Calu3 (cell line): ENCODE measurements around the gene RTL3. TPM values are rescaled to one million over a fixed set of nuclear protein-coding genes. Genes with fewer than 3 reads are reported as not detected.

ENCODE experiments used
- BruUV-seq: library from RNA; stranded (reverse); fragments of 400-500 nt; replicated peaks from 2 replicates; lab custom pipeline; 2021; lab: Mats Ljungman, UMichigan
- CTCF ChIA-PET: fragments of 300-600 bp; sonication (Branson Sonifier 250); formaldehyde crosslinking; loops from one replicate; lab custom pipeline; 2022; ENCODE audit warnings: antibody characterized with exemption; lab: Charles Lee
- DNase-seq: peaks from one replicate; pipeline ENCODE4 v3.0.0; 2022
- H3K27ac Mint-ChIP-seq: one replicate; pipeline ENCODE4 v1.8.0; 2022; ENCODE audit warnings: mixed read lengths; ENCODE audit not compliant: unreplicated experiment
- H3K27me3 Mint-ChIP-seq: one replicate; pipeline ENCODE4 v1.8.0; 2022; ENCODE audit warnings: mixed read lengths; ENCODE audit not compliant: unreplicated experiment
- H3K36me3 Mint-ChIP-seq: one replicate; pipeline ENCODE4 v1.8.0; 2022; ENCODE audit warnings: mild to moderate bottlenecking, moderate library complexity, mixed read lengths; ENCODE audit not compliant: insufficient read depth, unreplicated experiment
- H3K4me1 Mint-ChIP-seq: one replicate; pipeline ENCODE4 v1.8.0; 2022; ENCODE audit warnings: mild to moderate bottlenecking, low read depth, mixed read lengths; ENCODE audit not compliant: unreplicated experiment
- H3K4me3 Mint-ChIP-seq: one replicate; pipeline ENCODE4 v1.8.0; 2022; ENCODE audit warnings: mild to moderate bottlenecking, low read depth, moderate library complexity, mixed read lengths; ENCODE audit not compliant: unreplicated experiment
- H3K9me3 Mint-ChIP-seq: one replicate; pipeline ENCODE4 v1.8.0; 2022; ENCODE audit warnings: low read depth, mixed read lengths; ENCODE audit not compliant: unreplicated experiment
- CTCF ChIP-seq: fragments of 200-600 bp; IDR thresholded peaks from one replicate; pipeline ENCODE4 v1.8.0; 2022; ENCODE audit warnings: antibody characterized with exemption; ENCODE audit not compliant: unreplicated experiment
- intact Hi-C: fragments of 100-400 bp; cut with micrococcal nuclease; formaldehyde crosslinking; loops from one replicate; pipeline ENCODE4 v1.10.0; 2022; ENCODE audit not compliant: unreplicated experiment
- total RNA-seq: library from RNA; stranded (reverse); gene quantifications from 2 replicates; pipeline ENCODE4 v1.2.3, GENCODE V29; 2022

RTL3 gene
- total RNA-seq, 1 experiment from 2014 or later: not detected

- H3K9me3 Mint-ChIP-seq: no peaks in the 10 kb centered on the region
- CTCF ChIA-PET: no interaction called here
- no peak for DNase-seq
These were observed 6.2 kb upstream of the RTL3 start for GRCh38 chrX:78665342-78665741.

GRCh38 chrX:78661836-78662235 lies 2.7 kb upstream of the RTL3 start:
- no peaks in the 10 kb centered on the region for H3K36me3 Mint-ChIP-seq
- H3K4me3 Mint-ChIP-seq: no peak overlapping the region
- H3K27ac Mint-ChIP-seq: no peak overlapping the region
- H3K9me3 Mint-ChIP-seq: no peaks in the 10 kb centered on the region
- no TSS peak for BruUV-seq
- intact Hi-C loops: no loop called here
- H3K4me1 Mint-ChIP-seq: no peaks in the 10 kb centered on the region
- no peak for TF ChIP-seq CTCF
- DNase-seq: no peak
- CTCF ChIA-PET: no interaction called here
- no peaks in the 10 kb centered on the region for H3K27me3 Mint-ChIP-seq

More at GRCh38 chrX:78665342-78665741, 6.2 kb upstream of the RTL3 start:
- TF ChIP-seq CTCF: no peak
- intact Hi-C loops: no loop called here
- H3K4me3 Mint-ChIP-seq: no peak overlapping the region
- BruUV-seq: no TSS peak
- H3K36me3 Mint-ChIP-seq: no peaks in the 10 kb centered on the region
- H3K27me3 Mint-ChIP-seq: no peaks in the 10 kb centered on the region
- no peak overlapping the region for H3K27ac Mint-ChIP-seq
- no peaks in the 10 kb centered on the region for H3K4me1 Mint-ChIP-seq

GRCh38 chrX:78659955-78660354 lies 827 bp upstream of the RTL3 start:
- CTCF ChIA-PET: no interaction called here
- Mint-ChIP-seq H3K36me3 (no peaks in the 10 kb centered on the region), H3K27me3 (no peaks in the 10 kb centered on the region), H3K9me3 (peaks cover 3% of the 10 kb centered on the region), H3K4me1 (no peaks in the 10 kb centered on the region), H3K27ac (no peak overlapping the region), H3K4me3 (no peak overlapping the region)
- DNase-seq: no peak
- BruUV-seq: no TSS peak
- TF ChIP-seq CTCF: no peak
- intact Hi-C loops: no loop called here

- DNase-seq: no peak
- Mint-ChIP-seq H3K36me3 (no peaks in the 10 kb centered on the region), H3K9me3 (peaks cover 3% of the 10 kb centered on the region), H3K4me3 (no peak overlapping the region), H3K27ac (no peak overlapping the region), H3K4me1 (peaks cover 2% of the 10 kb centered on the region), H3K27me3 (no peaks in the 10 kb centered on the region)
- BruUV-seq: no TSS peak
- intact Hi-C loops: no loop called here
- CTCF ChIA-PET: no interaction called here
- no peak for TF ChIP-seq CTCF
These were observed 714 bp downstream of the RTL3 start for GRCh38 chrX:78658414-78658813.
